Measurements from ENCODE around the gene VAMP7. TPM values are rescaled to one million over a fixed set of nuclear protein-coding genes. Genes with fewer than 3 reads are reported as not detected.
"Not testable (repeated sequence)": the region's sequence is repeated elsewhere in the genome, so short reads cannot be mapped to it uniquely, and the experiment has no call there.

The VAMP7 gene
- total RNA-seq, 3 donors from 2014 or later: 31.9 to 32.2 (median 32.0) TPM

GRCh38 chrX:155886409-155886808 lies 5.3 kb downstream of the VAMP7 start:
- H3K4me1 Mint-ChIP-seq (ENCODE audit: low read depth): peaks cover 43% of the 10 kb centered on the region
- ATAC-seq: no peak
- no peaks in the 10 kb centered on the region for H3K27me3 Mint-ChIP-seq (ENCODE audit: low read depth)

GRCh38 chrX:155888139-155888538 lies 7.0 kb downstream of the VAMP7 start:
- ATAC-seq: no peak
- Mint-ChIP-seq H3K4me3 (no peak overlapping the region), H3K27me3 (ENCODE audit: low read depth) (no peaks in the 10 kb centered on the region), H3K36me3 (ENCODE audit: insufficient read depth) (peaks cover 19% of the 10 kb centered on the region), H3K9me3 (peaks cover 2% of the 10 kb centered on the region), H3K4me1 (ENCODE audit: low read depth) (peaks cover 36% of the 10 kb centered on the region)
- DNase-seq: no peak

More at GRCh38 chrX:155886409-155886808, 5.3 kb downstream of the VAMP7 start:
- no peaks in the 10 kb centered on the region for H3K9me3 Mint-ChIP-seq
- peaks cover 11% of the 10 kb centered on the region for H3K36me3 Mint-ChIP-seq (ENCODE audit: insufficient read depth)
- no peak for DNase-seq
- H3K4me3 Mint-ChIP-seq: no peak overlapping the region

- peaks cover 35% of the 10 kb centered on the region for H3K4me1 Mint-ChIP-seq (ENCODE audit: low read depth)
Observed at GRCh38 chrX:155889328-155889727, 8.2 kb downstream of the VAMP7 start.

GRCh38 chrX:155891446-155892210 lies 10.5 kb downstream of the VAMP7 start:
- Mint-ChIP-seq H3K4me1 (ENCODE audit: low read depth) (peaks cover 25% of the 10 kb centered on the region), H3K36me3 (ENCODE audit: insufficient read depth) (peaks cover 32% of the 10 kb centered on the region), H3K27me3 (ENCODE audit: low read depth) (no peaks in the 10 kb centered on the region), H3K4me3 (no peak overlapping the region), H3K9me3 (peaks cover 3% of the 10 kb centered on the region)
- ATAC-seq: no peak
- DNase-seq: no peak

More at GRCh38 chrX:155889328-155889727, 8.2 kb downstream of the VAMP7 start:
- Mint-ChIP-seq H3K4me3 (no peak overlapping the region), H3K9me3 (peaks cover 3% of the 10 kb centered on the region), H3K36me3 (ENCODE audit: insufficient read depth) (peaks cover 25% of the 10 kb centered on the region), H3K27me3 (ENCODE audit: low read depth) (no peaks in the 10 kb centered on the region)
- DNase-seq (no peak), ATAC-seq (no peak)

GRCh38 chrX:155893521-155893920 lies 12.4 kb downstream of the VAMP7 start:
- Mint-ChIP-seq H3K4me1 (ENCODE audit: low read depth) (peaks cover 11% of the 10 kb centered on the region), H3K27me3 (ENCODE audit: low read depth) (no peaks in the 10 kb centered on the region), H3K36me3 (ENCODE audit: insufficient read depth) (peaks cover 26% of the 10 kb centered on the region), H3K4me3 (no peak overlapping the region), H3K9me3 (peaks cover 3% of the 10 kb centered on the region)
- ATAC-seq (no peak), DNase-seq (no peak)

- ATAC-seq (no peak), DNase-seq (no peak)
- Mint-ChIP-seq H3K4me1 (ENCODE audit: low read depth) (peaks cover 3% of the 10 kb centered on the region), H3K36me3 (ENCODE audit: insufficient read depth) (peaks cover 38% of the 10 kb centered on the region), H3K9me3 (peaks cover 3% of the 10 kb centered on the region), H3K27me3 (ENCODE audit: low read depth) (no peaks in the 10 kb centered on the region), H3K4me3 (no peak overlapping the region)
Observed at GRCh38 chrX:155896512-155896911, 15.4 kb downstream of the VAMP7 start.

- Mint-ChIP-seq H3K4me3 (no peak overlapping the region), H3K9me3 (no peaks in the 10 kb centered on the region), H3K4me1 (ENCODE audit: low read depth) (no peaks in the 10 kb centered on the region), H3K36me3 (ENCODE audit: insufficient read depth) (peaks cover 25% of the 10 kb centered on the region), H3K27me3 (ENCODE audit: low read depth) (no peaks in the 10 kb centered on the region)
- no peak for ATAC-seq
- no peak for DNase-seq
Observed at GRCh38 chrX:155899366-155899765, 18.2 kb downstream of the VAMP7 start.

- ATAC-seq: no peak
- no peak for DNase-seq
- Mint-ChIP-seq H3K9me3 (no peaks in the 10 kb centered on the region), H3K36me3 (ENCODE audit: insufficient read depth) (peaks cover 21% of the 10 kb centered on the region), H3K4me1 (ENCODE audit: low read depth) (no peaks in the 10 kb centered on the region), H3K27me3 (ENCODE audit: low read depth) (no peaks in the 10 kb centered on the region), H3K4me3 (no peak overlapping the region)
Observed at GRCh38 chrX:155900765-155901164, 19.6 kb downstream of the VAMP7 start.

GRCh38 chrX:155907661-155908060 lies 26.5 kb downstream of the VAMP7 start:
- DNase-seq; ATAC-seq; H3K4me3 Mint-ChIP-seq; H3K4me1 Mint-ChIP-seq (ENCODE audit: low read depth); H3K27me3 Mint-ChIP-seq (ENCODE audit: low read depth): not testable (repeated sequence)
- peaks cover 23% of the 10 kb centered on the region for H3K36me3 Mint-ChIP-seq (ENCODE audit: insufficient read depth)
- peaks cover 15% of the 10 kb centered on the region for H3K9me3 Mint-ChIP-seq

GRCh38 chrX:155923200-155923599 lies 42.1 kb downstream of the VAMP7 start:
- Mint-ChIP-seq H3K9me3 (peaks cover 7% of the 10 kb centered on the region), H3K4me1 (ENCODE audit: low read depth) (peaks cover 2% of the 10 kb centered on the region), H3K36me3 (ENCODE audit: insufficient read depth) (peaks cover 52% of the 10 kb centered on the region), H3K27me3 (ENCODE audit: low read depth) (no peaks in the 10 kb centered on the region), H3K4me3 (no peak overlapping the region)
- no peak for DNase-seq
- no peak for ATAC-seq

GRCh38 chrX:155930852-155931618 lies 49.9 kb downstream of the VAMP7 start:
- not testable (repeated sequence) for DNase-seq; H3K27me3 Mint-ChIP-seq (ENCODE audit: low read depth); ATAC-seq; H3K4me3 Mint-ChIP-seq; H3K4me1 Mint-ChIP-seq (ENCODE audit: low read depth)
- peaks cover 22% of the 10 kb centered on the region for H3K9me3 Mint-ChIP-seq
- H3K36me3 Mint-ChIP-seq (ENCODE audit: insufficient read depth): peaks cover 50% of the 10 kb centered on the region

GRCh38 chrX:155938132-155938531 lies 57.0 kb downstream of the VAMP7 start:
- no peak for DNase-seq
- H3K36me3 Mint-ChIP-seq (ENCODE audit: insufficient read depth): peaks cover 15% of the 10 kb centered on the region
- no peak for ATAC-seq
- no peaks in the 10 kb centered on the region for H3K9me3 Mint-ChIP-seq
- no peak overlapping the region for H3K4me3 Mint-ChIP-seq
- no peaks in the 10 kb centered on the region for H3K27me3 Mint-ChIP-seq (ENCODE audit: low read depth)
- H3K4me1 Mint-ChIP-seq (ENCODE audit: low read depth): no peaks in the 10 kb centered on the region

- H3K9me3 Mint-ChIP-seq: no peaks in the 10 kb centered on the region
- DNase-seq: no peak
- ATAC-seq: no peak
- no peak overlapping the region for H3K4me3 Mint-ChIP-seq
- peaks cover 1% of the 10 kb centered on the region for H3K27me3 Mint-ChIP-seq (ENCODE audit: low read depth)
- H3K4me1 Mint-ChIP-seq (ENCODE audit: low read depth): no peaks in the 10 kb centered on the region
- H3K36me3 Mint-ChIP-seq (ENCODE audit: insufficient read depth): peaks cover 6% of the 10 kb centered on the region
Observed at GRCh38 chrX:155949098-155949497, 68.0 kb downstream of the VAMP7 start.

- Mint-ChIP-seq H3K4me3 (no peak overlapping the region), H3K4me1 (ENCODE audit: low read depth) (no peaks in the 10 kb centered on the region), H3K9me3 (no peaks in the 10 kb centered on the region), H3K27me3 (ENCODE audit: low read depth) (peaks cover 2% of the 10 kb centered on the region), H3K36me3 (ENCODE audit: insufficient read depth) (peaks cover under 1% of the 10 kb centered on the region)
- ATAC-seq: no peak
- DNase-seq: no peak
Observed at GRCh38 chrX:155951237-155951789, 70.2 kb downstream of the VAMP7 start.

Data from activated T-cell treated with anti-CD3 and anti-CD28 coated beads, Interleukin-2, amount 50 U/mL, for 4 hours (primary cell).